Esophagus muscularis mucosa (tissue), 4 donors: ENCODE measurements around the gene FXYD3.

Experiments used
- EP300 ChIP-seq: sonication (generic); formaldehyde crosslinking; IDR thresholded peaks from one replicate; pipeline ENCODE4 v1.6.1; 2017; ENCODE audit warnings: antibody characterized with exemption
- POLR2A ChIP-seq: fragments of 450-650 bp; IDR thresholded peaks from one replicate; pipeline ENCODE4 v1.6.1; 2017; ENCODE audit warnings: antibody characterized with exemption, moderate library complexity, mild to moderate bottlenecking, low read depth
- POLR2AphosphoS5 ChIP-seq, 2 donors: sonication (generic); formaldehyde crosslinking; IDR thresholded peaks; one replicate each; pipeline ENCODE4 v1.6.1; 2017; ENCODE audit warnings: antibody characterized with exemption in 2 of 2
- TF ChIP-seq, protein P1 (sequence below), 3 experiments: fragments of 200-600 bp in 2 of 3; fragments of 450-650 bp in 1 of 3; sonication (generic) in 2 of 3; IDR thresholded peaks; one replicate each; pipeline ENCODE4 v1.5.1; 2017 to 2019; ENCODE audit warnings: antibody characterized with exemption in 3 of 3, mild to moderate bottlenecking in 2 of 3, moderate library complexity in 1 of 3

DNA sequence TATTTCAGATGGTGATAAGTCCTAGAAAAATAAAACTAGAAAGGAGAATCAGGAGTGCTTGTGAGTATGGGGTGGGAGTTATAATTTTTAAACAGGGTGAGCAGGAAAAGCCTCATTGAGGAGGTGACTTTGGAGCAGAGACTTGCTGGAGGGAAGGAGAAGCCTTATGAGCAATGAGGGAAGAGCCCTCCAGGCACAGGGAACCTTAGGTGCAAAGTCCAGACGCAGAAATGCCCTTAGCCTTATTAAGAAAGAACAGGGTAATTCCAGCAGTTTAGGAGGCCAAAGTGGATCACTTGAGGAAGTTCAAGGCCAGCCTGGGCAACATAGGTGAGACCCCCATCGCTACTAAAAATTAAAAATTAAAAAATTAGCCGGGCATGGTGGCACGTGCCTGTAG, 21.0 kb upstream of the FXYD3 start:
- TF ChIP-seq, protein P1, sequence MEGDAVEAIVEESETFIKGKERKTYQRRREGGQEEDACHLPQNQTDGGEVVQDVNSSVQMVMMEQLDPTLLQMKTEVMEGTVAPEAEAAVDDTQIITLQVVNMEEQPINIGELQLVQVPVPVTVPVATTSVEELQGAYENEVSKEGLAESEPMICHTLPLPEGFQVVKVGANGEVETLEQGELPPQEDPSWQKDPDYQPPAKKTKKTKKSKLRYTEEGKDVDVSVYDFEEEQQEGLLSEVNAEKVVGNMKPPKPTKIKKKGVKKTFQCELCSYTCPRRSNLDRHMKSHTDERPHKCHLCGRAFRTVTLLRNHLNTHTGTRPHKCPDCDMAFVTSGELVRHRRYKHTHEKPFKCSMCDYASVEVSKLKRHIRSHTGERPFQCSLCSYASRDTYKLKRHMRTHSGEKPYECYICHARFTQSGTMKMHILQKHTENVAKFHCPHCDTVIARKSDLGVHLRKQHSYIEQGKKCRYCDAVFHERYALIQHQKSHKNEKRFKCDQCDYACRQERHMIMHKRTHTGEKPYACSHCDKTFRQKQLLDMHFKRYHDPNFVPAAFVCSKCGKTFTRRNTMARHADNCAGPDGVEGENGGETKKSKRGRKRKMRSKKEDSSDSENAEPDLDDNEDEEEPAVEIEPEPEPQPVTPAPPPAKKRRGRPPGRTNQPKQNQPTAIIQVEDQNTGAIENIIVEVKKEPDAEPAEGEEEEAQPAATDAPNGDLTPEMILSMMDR (IDR thresholded peaks at IDR 0.05): no peak
- TF ChIP-seq POLR2A: no peak
- no peak for TF ChIP-seq POLR2AphosphoS5 (IDR thresholded peaks at IDR 0.05)
- no peak for TF ChIP-seq EP300
